ENCODE results near the gene PNLIPRP1.

Gene PNLIPRP1

DNA sequence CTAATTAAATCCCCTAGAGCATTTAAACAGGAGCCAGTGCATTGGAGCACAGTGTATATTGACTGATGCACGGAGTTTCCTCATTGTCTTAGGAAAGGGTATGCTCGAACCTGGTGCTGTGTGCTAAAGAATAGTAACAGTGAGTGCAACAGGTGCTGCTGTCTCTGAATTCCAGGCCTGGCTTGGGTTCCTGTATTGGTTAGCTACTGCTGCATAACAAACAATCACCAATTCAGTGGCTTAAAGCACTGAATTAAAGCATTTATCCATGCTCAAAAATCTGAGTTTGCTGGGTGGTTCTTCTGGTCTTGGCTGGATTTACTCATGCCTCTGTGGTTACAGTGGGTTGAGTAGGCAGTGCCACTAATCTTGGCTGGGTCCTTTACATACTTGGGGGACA is 1.8 kb upstream of the PNLIPRP1 start:
- H3K27ac ChIP-seq = no peak overlapping the region
- TF ChIP-seq, protein P1, sequence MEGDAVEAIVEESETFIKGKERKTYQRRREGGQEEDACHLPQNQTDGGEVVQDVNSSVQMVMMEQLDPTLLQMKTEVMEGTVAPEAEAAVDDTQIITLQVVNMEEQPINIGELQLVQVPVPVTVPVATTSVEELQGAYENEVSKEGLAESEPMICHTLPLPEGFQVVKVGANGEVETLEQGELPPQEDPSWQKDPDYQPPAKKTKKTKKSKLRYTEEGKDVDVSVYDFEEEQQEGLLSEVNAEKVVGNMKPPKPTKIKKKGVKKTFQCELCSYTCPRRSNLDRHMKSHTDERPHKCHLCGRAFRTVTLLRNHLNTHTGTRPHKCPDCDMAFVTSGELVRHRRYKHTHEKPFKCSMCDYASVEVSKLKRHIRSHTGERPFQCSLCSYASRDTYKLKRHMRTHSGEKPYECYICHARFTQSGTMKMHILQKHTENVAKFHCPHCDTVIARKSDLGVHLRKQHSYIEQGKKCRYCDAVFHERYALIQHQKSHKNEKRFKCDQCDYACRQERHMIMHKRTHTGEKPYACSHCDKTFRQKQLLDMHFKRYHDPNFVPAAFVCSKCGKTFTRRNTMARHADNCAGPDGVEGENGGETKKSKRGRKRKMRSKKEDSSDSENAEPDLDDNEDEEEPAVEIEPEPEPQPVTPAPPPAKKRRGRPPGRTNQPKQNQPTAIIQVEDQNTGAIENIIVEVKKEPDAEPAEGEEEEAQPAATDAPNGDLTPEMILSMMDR (conservative IDR thresholded peaks at IDR 0.05) = no peak
- TF ChIP-seq ZFX (IDR thresholded peaks at IDR 0.05) = no peak

GRCh38 chr10:116589926-116590325 is 833 bp upstream of the PNLIPRP1 start:
- TF ChIP-seq, protein P1 (conservative IDR thresholded peaks at IDR 0.05) = no peak
- TF ChIP-seq ZFX (IDR thresholded peaks at IDR 0.05) = no peak
- no peak overlapping the region for H3K27ac ChIP-seq

DNA sequence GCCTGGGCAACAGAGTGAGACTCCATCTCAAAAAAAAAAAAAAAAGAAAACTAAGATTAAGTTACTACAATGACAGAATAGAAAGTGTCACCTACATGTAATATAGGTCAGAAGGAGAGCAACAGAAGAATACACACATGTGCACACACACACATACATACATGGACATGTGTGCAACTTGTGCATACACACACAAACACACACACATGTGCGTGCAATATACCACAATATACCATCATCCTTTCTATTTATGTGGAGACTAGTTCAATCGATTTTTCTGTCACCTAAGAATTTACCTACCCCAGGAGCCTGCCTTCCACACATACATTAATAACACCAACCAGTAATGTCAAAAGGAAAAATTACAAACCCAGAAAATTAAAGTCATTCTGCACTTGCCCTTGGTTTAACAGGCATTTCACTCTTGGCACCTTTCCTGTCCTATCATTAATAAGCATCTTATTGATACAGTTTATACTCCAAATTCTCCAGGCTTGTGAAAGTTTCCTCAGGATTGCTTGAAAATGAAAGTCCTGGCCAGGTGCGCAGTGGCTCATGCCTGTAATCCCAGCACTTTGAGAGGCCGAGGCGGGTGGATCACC is 2.5 kb downstream of the PNLIPRP1 start:
- H3K27ac ChIP-seq = no peak overlapping the region
- TF ChIP-seq ZFX (IDR thresholded peaks at IDR 0.05) = no peak
- TF ChIP-seq, protein P1 (conservative IDR thresholded peaks at IDR 0.05) = no peak

- H3K27ac ChIP-seq = no peak overlapping the region
- TF ChIP-seq, protein P1 (conservative IDR thresholded peaks at IDR 0.05) = no peak
- no peak for TF ChIP-seq ZFX (IDR thresholded peaks at IDR 0.05)
Measured at GRCh38 chr10:116594525-116595035, 3.8 kb downstream of the PNLIPRP1 start.

DNA sequence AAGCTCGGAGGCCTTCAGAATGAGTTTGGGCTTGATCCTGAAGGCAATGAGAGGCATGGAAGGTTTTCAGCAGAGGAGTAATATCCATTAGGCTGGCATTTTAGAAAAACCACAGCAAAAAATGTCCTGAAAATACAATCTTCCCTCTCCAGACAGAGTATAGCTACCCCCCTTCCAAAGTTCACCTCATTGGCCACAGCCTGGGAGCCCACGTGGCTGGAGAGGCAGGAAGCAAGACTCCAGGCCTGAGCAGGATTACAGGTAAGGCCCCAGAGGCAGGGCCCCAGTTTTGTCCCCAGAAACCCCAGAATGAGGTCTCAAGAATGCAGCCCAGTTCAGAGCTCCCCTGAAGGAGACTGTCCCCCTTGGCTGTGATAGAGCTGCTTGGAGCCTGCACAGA is 5.3 kb downstream of the PNLIPRP1 start:
- TF ChIP-seq ZFX (IDR thresholded peaks at IDR 0.05) = no peak
- TF ChIP-seq, protein P1 (conservative IDR thresholded peaks at IDR 0.05) = no peak
- H3K27ac ChIP-seq = no peak overlapping the region

- TF ChIP-seq, protein P1 (conservative IDR thresholded peaks at IDR 0.05) = no peak; the same call in 1 of the 2 replicates
- no peak for TF ChIP-seq ZFX (IDR thresholded peaks at IDR 0.05)
- no peak overlapping the region for H3K27ac ChIP-seq
Measured at GRCh38 chr10:116597543-116597942, 6.8 kb downstream of the PNLIPRP1 start.

DNA sequence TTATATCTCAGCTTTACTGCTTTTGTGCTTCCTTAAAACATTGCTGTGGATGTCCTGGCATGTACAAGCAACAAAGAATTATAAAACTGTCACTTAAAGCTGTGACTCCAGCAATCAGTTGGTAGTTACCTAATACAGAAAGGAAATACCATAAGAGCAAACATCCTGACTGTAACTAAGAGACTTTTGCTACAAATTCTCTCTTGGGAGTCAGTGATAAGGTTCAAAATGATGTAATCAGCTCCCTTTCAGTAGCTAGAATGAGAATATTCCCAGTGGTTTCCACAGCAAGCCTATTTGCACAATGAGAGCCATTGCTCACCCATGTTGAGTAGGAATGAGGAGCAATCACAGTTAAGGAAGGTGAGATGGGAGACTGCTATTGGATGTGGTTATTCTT is 7.6 kb downstream of the PNLIPRP1 start:
- TF ChIP-seq, protein P1 (conservative IDR thresholded peaks at IDR 0.05) = no peak
- TF ChIP-seq ZFX (IDR thresholded peaks at IDR 0.05) = no peak
- no peak overlapping the region for H3K27ac ChIP-seq
